Muscle of back (tissue), 11 donors: ENCODE measurements around the gene LRPAP1. TPM values are rescaled to one million over a fixed set of nuclear protein-coding genes. Genes with fewer than 3 reads are reported as not detected.
"Not testable (repeated sequence)": the region's sequence is repeated elsewhere in the genome, so short reads cannot be mapped to it uniquely, and the experiment has no call there.

Experiments used
- DNase-seq, 3 donors: peaks; one replicate each; pipeline versions ENCODE4 v3.0.0 to v3.0.0-alpha.2; 2013
- polyA plus RNA-seq, 10 donors: library from polyadenylated mRNA; unstranded; fragments of 120-200 nt; gene quantifications; one replicate each; pipeline ENCODE4 v1.2.1, GENCODE V29; 2013; ENCODE audit not compliant: insufficient read length in 10 of 10

The LRPAP1 gene
- polyA plus RNA-seq, 10 donors = 60.3 to 115 (median 74.1) TPM

DNA sequence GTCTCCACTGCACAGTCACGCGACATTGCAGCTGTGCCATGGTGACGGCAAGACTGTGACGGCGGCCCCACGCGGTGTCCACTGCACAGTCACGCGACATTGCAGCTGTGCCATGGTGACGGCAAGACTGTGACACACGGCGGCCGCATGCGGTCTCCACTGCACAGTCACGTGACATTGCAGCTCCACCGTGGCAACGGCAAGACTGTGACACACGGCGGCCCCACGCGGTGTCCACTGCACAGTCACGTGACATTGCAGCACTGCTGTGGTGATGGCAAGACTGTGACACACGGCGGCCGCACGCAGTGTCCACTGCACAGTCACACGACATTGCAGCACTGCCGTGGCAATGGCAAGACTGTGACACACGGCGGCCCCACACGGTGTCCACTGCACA, 32.7 kb upstream of the LRPAP1 start:
- DNase-seq = not testable (repeated sequence)

DNA sequence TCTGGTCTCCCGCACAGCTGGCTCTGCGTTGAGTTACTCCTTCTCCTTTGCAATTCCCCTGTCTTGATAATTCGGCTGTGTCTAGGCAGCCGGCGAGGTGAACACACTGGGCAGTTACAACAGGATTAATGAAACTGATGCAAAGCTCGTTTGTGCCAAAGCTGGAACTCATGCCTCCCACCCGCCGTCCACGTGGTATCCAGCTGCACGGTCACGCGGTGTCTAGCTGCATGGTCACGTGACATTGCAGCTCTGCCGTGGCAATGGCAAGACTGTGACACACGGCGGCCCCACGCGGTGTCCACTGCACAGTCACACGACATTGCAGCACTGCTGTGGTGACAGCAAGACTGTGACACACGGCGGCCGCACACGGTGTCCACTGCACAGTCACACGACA, 31.2 kb upstream of the LRPAP1 start:
- DNase-seq = no peak

DNA sequence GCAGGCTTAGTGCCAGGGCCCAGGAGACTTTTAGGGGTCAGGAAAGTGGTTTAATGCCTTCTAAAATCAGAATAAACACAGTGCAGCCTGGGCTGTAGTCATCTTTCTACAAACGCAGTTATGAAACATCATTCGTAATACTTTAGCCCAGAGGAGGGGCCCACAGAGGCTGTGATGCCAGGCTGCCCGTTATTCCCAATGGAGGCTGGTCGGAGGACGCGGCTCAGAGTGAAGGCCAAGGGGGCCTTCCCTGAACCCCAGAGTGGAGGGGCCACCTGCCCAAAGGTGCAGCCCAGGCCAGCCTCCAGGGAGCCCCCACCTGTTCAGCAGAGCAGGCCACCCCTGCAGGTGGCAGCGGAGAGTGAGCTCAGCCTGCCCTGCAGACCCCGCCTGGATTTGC, 29.9 kb upstream of the LRPAP1 start:
- DNase-seq = not testable (repeated sequence)

DNA sequence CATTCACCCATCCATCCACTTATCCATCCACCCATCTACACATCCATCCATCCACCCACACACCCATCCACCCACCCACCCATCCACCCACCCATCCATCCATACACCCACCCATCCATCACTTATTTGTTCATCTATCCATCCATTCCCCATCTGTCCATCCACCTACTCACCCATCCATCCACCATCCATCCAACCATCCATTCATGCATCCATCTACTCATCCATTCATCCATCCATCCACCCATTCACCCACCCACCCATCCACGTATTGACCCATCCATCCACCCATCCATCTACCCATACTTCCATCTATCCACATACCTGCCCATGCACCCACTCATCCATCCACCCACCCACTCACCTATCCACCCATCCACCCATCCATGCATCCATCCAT, 28.2 kb upstream of the LRPAP1 start:
- not testable (repeated sequence) for DNase-seq

DNA sequence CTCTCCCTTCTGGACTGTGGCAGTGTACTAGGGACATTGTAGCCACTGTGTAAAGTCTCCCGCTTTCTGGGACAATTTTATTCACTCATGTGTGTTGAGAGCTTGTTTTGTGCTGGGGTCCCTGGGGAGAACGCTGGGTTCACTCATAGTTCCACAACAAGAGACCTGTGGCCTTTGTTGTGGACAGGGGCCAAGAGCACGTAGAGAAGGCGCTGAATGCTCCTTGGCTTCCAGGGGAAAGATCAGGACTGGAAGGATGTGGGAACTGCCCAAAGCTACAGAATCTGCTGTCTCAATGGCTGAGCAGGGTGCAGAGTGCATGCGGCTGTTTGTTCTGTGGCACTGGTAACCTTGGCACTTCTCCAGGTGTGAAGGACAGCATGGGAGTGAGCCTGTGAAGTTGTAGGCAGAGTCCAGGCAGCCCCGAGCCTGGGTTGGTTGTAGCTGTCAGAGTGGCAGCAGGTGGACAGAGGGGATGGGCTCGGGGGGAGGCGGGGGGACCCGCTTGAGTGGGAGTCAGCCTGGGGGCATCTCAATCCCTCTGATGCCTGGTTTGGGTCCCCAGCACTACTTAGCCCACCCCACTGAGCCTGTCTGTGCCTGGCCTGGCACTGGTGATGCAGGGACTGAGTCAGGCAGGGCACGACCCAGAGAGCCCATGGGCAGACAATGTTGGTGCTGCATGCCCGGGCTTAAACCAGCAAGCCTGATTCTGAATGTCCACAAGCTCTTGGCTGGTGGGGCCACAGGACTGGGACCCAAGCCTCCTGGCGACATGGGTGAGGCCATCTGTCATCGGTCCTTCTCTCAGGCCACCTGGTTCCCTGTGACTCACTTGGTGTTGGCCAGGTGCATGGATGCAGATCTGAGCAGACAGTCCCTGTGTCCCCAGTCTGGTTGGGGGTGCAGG, 27.4 kb upstream of the LRPAP1 start:
- DNase-seq = not testable (repeated sequence)

DNA sequence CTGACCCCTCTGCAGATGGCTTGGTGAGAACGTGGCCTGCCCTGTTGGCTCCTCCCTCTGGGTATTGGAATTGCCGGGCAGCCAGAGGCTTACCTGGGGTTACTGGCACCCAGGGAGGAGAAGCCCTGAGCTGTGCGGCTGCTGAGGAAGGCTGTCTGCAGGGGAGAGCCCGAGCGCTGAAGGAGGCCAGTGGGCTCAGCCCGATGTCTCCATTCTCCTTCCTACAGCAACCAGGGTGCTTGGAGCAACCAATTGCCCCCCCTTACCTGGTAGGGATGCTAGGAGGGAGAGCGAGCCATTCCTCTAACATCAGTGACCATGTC, 26.3 kb upstream of the LRPAP1 start:
- not testable (repeated sequence) for DNase-seq

DNA sequence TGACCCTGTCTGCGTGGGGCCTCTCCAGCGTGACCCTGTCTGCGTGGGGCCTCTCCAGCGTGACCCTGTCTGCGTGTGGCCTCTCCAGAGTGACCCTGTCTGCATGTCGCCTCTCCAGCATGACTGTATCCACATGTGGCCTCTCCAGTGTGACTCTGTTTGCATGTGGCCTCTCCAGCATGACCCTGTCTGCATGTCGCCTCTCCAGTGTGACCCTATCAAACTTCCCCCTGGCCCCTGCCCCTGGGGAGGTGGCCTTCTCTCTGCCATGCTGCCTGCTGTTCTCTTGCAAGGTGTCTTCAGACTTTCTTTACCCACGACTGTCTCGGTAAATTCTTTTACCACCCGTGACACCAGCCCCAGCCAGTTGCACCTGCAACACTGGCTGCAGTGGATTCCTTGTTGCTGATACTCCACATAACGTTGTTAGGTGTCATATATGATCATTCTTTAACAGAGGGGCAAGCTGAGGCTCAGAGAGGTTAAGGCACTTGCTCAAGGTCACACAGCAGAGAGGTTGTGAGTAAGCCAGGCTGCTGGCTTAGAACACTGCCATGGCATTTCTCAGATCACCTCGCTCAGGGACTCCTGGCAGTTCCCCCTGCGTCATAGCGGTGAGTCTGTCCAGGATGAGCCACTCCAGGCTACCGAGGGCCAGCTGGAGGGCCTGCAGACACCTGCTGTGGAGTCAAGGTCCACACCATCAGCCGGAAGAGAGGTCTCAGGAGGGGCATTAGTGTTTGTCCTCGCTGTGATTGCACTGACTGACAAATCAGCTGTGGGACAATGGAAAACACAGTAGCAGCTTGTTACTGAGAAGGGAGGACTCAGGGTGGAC, 25.7 kb upstream of the LRPAP1 start:
- not testable (repeated sequence) for DNase-seq

DNA sequence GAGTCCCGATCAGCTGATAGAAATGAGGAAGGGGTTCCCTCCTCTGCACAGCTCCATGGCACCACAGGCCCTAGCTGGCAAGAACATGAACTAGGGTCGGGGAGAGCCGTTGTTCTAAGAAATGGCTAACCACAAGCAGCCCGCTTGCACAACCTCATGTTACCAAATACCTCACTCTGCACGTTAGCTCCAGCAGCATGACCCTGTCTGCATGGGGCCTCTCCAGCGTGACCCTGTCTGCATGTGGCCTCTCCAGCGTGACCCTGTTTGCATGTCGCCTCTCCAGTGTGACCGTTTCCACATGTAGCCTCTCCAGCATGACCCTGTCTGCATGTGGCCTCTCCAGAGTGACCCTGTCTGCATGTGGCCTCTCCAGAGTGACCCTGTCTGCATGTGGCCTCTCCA, 24.9 kb upstream of the LRPAP1 start:
- not testable (repeated sequence) for DNase-seq

DNA sequence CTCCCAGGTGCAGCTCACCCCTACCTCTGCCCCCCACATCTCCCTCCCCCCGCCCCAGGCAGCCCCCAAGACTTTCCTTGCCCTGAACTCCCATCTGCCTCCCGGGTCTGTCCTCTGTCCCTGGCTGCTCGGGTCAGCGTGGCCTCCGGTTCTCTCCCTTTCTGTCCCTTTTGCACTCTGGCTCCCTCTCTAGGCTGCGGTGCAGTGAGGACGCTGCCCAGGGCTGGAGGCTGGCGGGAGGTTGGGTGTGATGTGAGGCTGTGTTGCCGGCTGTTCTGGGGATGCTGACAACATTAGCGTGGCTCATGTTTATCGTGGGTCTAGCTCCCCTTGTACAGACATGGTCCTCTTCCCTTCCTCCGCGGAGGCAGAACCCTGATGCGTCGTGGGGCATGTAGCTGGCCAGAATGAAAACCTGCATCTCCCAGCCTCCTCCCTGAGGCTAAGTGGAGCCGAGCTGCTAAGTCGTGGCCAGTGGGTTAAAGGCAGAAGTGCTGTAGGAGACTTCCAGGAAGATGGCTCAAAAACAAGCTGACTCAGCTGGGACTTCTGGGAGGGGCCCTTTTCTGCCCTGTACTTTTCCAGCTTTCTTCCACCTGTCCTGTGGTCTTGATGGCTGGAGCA, 24.1 kb upstream of the LRPAP1 start:
- not testable (repeated sequence) for DNase-seq

DNA sequence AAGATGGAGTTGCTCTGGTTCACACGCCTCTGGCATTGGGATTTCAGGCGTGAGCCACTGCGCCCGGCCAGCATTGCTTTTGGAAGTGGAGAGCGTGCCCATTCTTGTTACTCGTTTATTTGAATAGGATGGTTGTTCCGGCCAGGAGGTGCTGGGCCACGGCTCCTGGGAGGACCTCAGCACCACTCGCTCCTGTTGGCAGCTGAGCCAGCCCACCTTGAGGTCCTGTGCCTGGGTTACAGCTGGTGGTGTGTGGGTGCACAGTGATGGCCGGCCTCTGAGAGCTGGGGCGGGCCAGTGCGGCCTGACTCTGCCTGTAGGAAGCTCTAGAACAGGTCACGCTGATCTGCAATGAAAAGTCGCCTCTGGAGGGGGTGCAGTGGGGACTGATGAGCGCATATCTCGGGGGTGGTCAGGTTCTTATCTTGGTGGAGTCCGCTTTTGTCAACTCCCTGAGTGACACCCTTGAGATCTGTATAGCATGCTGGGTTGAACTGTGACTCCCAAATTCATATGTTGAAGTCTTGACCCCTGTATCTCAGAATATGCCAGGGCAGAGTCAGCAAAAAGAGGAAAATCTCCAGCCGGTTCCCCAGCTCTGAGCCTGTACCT, 23.3 kb upstream of the LRPAP1 start:
- DNase-seq = not testable (repeated sequence)

DNA sequence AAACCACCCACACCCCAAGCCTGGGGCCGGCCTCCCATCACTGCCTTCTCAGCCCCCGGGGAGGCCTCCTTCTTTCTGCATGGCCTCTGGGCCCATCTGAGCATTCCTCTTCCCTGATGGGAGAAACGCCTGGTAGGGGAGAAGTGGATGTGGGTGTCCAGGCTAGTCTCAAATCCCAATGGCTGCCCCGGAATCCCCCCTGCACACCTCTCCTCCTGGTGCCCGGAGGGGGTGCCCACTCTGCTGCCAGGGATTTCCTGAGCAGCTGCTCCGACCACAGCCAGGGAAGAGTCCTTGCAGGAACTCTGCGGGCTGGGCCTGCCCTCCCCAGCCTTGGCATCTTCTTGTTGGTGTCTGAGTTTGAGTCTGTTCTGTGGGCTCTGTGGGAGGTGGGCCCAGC, 19.1 kb upstream of the LRPAP1 start:
- not testable (repeated sequence) for DNase-seq

DNA sequence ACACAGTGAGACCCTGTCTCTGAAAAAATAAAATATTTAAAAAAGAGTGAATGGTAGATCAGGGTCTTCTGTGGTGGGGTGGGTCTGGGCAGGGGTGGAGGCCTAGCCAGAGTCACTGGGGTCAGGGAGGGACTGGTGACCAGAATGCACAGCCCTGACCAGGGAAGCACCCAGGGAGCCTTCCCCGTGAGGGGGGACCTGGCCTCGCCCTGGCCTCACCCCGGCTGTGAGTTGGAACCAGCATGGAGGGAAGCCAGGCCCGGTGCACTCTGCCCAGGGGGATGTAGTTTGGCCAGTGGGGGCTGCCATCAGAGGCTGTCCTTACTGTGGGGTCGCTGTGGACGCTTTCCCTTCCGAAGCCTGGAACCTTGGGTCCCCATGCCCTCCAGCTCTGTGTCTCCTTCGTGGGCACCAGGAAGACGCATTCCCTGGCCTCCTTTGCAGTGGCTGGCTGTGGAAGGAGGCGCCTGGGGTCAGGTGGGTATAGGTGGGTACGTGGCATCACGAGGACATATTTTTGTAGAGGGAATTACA, 18.6 kb upstream of the LRPAP1 start:
- not testable (repeated sequence) for DNase-seq

DNA sequence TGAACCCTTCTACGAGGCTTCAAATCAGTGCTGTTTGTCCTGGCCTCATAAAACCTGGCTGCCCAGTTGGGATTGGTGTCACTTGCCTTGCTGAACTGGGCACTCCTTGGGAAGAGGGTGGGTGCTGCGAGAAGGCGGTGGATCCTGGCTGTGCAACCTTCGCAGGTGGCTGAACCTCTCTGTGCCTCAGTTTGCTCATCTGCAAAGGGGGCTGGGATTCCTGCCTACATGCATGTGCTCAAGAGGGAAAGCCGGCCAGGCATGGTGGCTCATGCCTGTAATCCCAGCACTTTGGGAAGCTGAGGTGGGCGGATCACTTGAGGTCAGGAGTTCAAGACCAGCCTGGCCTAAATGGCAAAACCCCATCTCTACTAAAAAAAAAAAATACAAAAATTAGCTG, 17.8 kb upstream of the LRPAP1 start:
- not testable (repeated sequence) for DNase-seq

DNA sequence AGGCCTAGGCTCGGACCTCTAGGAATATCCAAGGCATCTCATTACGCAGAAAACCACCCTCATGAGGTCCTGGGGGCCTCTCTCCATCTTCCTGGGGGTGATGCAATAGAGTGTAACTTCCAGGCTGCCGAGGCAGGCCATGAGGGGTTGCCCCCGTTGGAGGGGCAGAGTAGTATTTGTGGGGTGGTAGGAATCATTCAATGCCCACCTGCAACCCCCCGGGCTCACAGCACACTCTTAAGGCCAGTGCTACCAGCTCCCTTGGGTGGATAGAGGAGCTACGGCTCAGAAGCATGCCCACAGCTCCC, 17.4 kb upstream of the LRPAP1 start:
- DNase-seq = not testable (repeated sequence)

DNA sequence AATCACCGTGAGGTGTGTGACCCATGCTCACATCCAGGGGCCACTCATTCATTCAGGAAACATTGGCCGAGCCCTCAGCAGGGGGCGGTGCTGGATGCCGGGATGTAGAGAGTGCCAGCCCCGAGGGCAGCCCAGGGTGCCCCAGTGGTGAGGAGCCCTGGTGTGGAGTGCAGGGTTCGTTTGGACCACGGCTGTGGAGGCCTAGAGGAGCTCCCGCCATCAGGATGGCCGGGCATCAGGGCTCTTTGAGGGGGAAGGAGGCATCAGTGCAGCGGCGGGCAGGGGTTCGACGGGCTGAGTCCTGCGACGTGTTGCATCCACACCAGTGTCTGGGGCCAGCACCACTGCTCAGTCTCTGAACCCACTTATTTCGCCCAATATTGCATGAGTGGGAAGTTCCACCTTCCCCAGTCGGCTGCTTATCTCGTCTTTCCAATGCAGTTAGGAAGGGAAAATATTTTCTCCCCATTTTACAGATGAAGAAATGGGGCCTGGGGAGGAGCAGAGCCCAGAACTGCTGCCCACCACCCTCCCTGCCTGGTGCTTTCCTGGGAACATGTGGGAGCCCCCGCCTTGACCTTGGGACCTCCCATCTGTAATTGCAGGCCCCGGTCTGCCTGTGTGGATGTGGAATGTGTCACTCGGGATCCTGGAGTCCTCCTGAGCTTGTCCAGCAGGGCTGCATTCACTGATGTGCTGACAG, 16.9 kb upstream of the LRPAP1 start:
- DNase-seq = not testable (repeated sequence)

DNA sequence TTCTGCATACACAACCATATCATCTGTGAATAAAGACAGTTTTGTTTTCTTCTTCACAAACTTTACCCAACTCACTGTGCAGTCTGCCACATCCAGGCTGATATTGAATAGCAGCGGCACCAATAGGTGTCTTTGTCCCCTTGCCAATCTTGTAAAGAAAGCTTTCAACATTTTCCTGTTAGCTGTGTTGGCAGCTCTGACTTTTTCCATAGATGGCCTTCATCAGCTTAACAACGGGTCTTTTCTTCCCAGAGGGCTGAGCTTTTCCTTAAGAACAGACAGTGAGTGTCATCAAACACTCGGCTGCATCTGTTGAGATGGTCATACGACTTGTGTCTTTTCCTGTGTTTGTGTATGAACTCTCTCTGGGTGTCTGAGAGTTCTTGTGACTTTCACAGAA, 14.5 kb upstream of the LRPAP1 start:
- not testable (repeated sequence) for DNase-seq

DNA sequence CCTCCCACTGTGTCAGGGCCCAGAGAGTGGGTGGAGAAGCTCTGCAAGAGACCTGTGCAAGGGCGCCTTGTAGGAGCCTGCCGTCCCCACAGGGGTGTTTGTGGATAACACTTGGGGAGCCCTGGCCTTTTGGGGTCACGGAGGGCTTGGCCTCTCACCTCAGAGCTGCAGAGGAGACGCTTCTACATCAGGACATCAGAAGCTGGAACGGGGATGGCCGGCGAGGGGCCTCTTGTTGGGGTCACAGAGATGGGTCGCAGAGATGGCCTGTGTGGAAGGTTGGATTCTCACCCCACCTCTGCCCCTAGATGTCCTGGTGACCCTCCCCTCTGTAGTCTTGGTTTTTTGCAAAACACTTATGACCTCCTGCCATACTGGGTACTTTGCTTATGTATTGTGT, 13.1 kb upstream of the LRPAP1 start:
- not testable (repeated sequence) for DNase-seq

DNA sequence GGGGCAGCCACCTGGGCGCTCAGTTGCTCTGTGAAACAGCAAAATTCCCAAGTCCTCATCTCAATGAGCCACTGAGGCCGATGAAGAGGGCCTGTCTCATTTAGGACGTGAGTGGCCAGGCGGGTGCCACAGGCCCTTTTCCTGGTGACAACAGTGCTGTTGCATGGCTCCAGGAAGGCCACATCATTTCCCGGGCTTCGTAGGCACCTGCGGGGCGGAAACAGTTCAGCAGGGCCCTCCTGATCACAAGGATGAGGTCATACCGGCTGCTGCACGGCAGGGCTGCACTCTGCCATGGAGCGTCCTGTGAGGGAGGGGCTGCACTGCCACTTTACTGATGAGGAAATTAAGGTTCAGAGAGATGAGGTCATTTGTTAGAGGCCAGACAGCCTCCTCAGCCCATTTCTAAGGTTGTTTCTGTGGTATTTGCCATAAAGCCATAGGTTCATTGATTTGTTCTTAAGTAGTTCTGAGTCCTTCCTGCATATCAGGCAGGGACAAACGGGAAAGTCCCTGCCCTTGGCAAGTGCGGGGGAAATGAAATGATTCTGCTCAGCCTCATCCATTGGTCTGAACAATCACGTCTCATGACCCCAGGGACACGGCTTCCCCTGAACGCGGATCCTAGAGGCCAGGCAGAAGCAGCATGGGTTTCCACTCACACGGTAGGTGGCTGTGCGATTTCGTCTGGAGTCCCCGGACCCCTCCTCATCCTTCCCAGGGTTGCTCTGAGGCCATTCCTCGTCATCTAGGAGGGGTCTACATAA, 12.2 kb upstream of the LRPAP1 start:
- peak in 1 of 3 donors; percentile 15 for DNase-seq

DNA sequence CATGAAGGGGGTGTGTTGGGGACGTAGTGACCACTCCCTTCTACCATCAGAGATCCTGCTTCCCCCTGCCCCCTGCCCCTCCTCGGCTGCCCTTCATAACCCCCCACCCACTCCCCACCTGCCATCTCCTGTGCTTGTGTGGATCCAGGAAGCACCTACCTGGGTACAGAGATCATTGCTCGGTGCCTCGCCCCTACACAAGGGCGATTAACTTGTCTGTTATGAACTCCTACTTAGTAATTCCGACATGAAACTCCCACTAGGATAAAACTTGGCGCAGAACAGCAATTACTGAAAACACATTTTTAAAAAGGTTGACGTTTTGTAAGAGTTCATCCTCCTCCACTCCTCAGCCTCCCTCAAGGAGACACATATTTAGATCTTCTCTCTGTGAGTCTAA, 11.2 kb upstream of the LRPAP1 start:
- DNase-seq = not testable (repeated sequence)

DNA sequence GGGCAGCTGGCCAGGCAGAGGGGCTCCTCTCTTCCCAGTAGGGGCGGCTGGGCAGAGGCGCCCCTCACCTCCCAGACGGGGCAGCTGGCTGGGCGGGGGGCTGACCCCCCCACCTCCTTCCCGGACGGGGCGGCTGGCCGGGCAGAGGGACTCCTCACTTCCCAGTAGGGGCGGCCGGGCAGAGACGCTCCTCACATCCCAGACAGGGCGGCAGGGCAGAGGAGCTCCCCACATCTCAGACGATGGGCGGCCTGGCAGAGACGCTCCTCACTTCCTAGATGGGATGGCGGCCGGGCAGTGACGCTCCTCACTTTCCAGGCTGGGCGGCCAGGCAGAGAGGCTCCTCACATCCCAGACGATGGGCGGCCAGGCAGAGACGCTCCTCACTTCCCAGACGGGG, 6.7 kb upstream of the LRPAP1 start:
- not testable (repeated sequence) for DNase-seq
